Measurements from ENCODE around the gene PPARD.

GRCh38 chr6:35385457-35386202, 43.3 kb downstream of the PPARD start:
- TF ChIP-seq CTCF (conservative IDR thresholded peaks at IDR 0.05 in 1 of 2, IDR thresholded peaks at IDR 0.05 in 1 of 2; ENCODE audit: low read depth in 1 of 2, low read length in 2 of 2), result no peak
- no peak for TF ChIP-seq EZH2 (IDR thresholded peaks at IDR 0.05; ENCODE audit: low read length, missing control alignments)
